NCI-H1930 (cell line): ENCODE data around the gene MIPOL1.
"Not testable (repeated sequence)": the region's sequence is repeated elsewhere in the genome, so short reads cannot be mapped to it uniquely, and the experiment has no call there.

Source experiments
- DNase-seq, 2 experiments: peaks; one replicate each; lab custom pipeline; 2025; lab: John Stamatoyannopoulos, UW

Gene MIPOL1

GRCh38 chr14:37234222-37234621, 36.5 kb downstream of the MIPOL1 start:
- no peak for DNase-seq

- not testable (repeated sequence) for DNase-seq
Measured at GRCh38 chr14:37236044-37236443, 38.3 kb downstream of the MIPOL1 start.

GRCh38 chr14:37237094-37237493, 39.4 kb downstream of the MIPOL1 start:
- DNase-seq: no peak

- DNase-seq: no peak
Measured at GRCh38 chr14:37237735-37238200, 40.0 kb downstream of the MIPOL1 start.

GRCh38 chr14:37241198-37241597, 43.5 kb downstream of the MIPOL1 start:
- DNase-seq: no peak

- DNase-seq: peak; percentile 24 to 33
Measured at GRCh38 chr14:37246427-37246829, 48.7 kb downstream of the MIPOL1 start.

GRCh38 chr14:37247791-37248461, 50.2 kb downstream of the MIPOL1 start:
- peak in 1 of 2 experiments; percentile 29 for DNase-seq

- no peak for DNase-seq
Measured at GRCh38 chr14:37251775-37252174, 54.0 kb downstream of the MIPOL1 start.

GRCh38 chr14:37252434-37252833, 54.7 kb downstream of the MIPOL1 start:
- no peak for DNase-seq

- DNase-seq: no peak
Measured at GRCh38 chr14:37253905-37254304, 56.2 kb downstream of the MIPOL1 start.

- no peak for DNase-seq
Measured at GRCh38 chr14:37254411-37254947, 56.7 kb downstream of the MIPOL1 start.

GRCh38 chr14:37257501-37258070, 59.8 kb downstream of the MIPOL1 start:
- DNase-seq: peak; percentile 8 to 17

GRCh38 chr14:37262649-37263048, 64.9 kb downstream of the MIPOL1 start:
- DNase-seq: peak; percentile 56 to 57

- no peak for DNase-seq
Measured at GRCh38 chr14:37263656-37264236, 66.0 kb downstream of the MIPOL1 start.

GRCh38 chr14:37268788-37269187, 71.1 kb downstream of the MIPOL1 start:
- DNase-seq: no peak

- DNase-seq: peak in 1 of 2 experiments; percentile 18
Measured at GRCh38 chr14:37270629-37271028, 72.9 kb downstream of the MIPOL1 start.

- DNase-seq: no peak
Measured at GRCh38 chr14:37272569-37272968, 74.8 kb downstream of the MIPOL1 start.

GRCh38 chr14:37274652-37275051, 76.9 kb downstream of the MIPOL1 start:
- no peak for DNase-seq

- DNase-seq: no peak
Measured at GRCh38 chr14:37275963-37276362, 78.2 kb downstream of the MIPOL1 start.

- DNase-seq: peak; percentile 35 to 58
Measured at GRCh38 chr14:37278636-37279538, 81.2 kb downstream of the MIPOL1 start.

- DNase-seq: no peak
Measured at GRCh38 chr14:37279818-37280217, 82.1 kb downstream of the MIPOL1 start.

- DNase-seq: no peak
Measured at GRCh38 chr14:37284760-37285159, 87.0 kb downstream of the MIPOL1 start.
